GM12892 (cell line): ENCODE results near the gene RIF1.

ENCODE experiments used
- POLR2A ChIP-seq: IDR thresholded peaks from 2 replicates; pipeline ENCODE4 v1.6.1; 2011; ENCODE audit warnings: low read depth, low read length, control low read depth
- POLR2AphosphoS5 ChIP-seq: IDR thresholded peaks from 2 replicates; pipeline ENCODE4 v1.6.1; 2011; ENCODE audit warnings: low read depth, low read length, control low read depth
- TAF1 ChIP-seq: IDR thresholded peaks from 2 replicates; pipeline ENCODE4 v1.6.1; 2011; ENCODE audit warnings: low read depth, mild to moderate bottlenecking, control low read depth, low read length, borderline replicate concordance

DNA sequence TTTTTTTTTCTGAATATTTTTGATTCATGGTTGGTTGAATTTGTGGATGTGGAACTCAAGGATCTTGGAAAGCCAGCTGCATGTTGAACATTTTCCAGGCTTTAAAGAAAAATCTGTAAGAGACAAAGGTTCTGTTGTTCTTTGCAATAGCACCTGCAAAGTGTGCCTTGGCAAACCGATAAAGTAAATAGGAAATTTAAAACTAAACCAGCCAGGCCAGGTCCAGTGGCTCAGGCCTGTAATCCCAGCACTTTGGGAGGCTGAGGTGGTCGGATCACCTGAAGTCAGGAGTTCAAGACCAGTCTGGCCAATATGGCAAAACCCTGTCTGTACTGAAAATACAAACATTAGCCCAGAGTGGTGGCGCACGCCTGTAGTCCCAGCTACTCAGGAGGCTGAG, 74.4 kb downstream of the RIF1 start:
- TF ChIP-seq POLR2A = no peak
- TF ChIP-seq TAF1 = no peak
- no peak for TF ChIP-seq POLR2AphosphoS5
